ENCODE results near the gene PML. TPM values are rescaled to one million over a fixed set of nuclear protein-coding genes. Genes with fewer than 3 reads are reported as not detected.
A peak's percentile ranks its signal among the peaks of the same experiment; 100 is the strongest.
"Not testable (repeated sequence)": the region's sequence is repeated elsewhere in the genome, so short reads cannot be mapped to it uniquely, and the experiment has no call there.

PML gene
- total and polyA plus RNA-seq, 9 donors: 20.7 to 60.8 (median 49.4) TPM

DNA sequence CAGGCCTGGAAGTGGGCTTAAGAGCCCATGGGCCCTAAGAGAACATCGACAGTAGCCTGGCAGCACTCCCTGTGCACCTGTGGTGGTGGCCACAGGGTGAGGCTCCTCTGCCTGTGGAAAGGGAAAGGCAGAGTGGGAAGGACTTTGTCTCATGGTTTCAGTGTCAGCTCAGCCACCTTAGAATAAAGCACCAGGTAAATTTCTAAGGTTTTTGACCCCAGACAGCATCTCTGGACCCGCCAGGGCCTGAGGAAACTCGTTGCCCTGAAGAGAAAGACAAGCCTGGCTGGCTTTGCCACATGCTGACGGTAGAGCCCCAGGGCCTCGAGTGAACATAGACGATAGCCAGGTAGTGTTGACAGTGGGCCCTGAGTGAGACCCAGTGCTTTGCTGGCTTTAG lies 65.7 kb downstream of the PML start:
- no peak overlapping the region for H3K27ac ChIP-seq
- DNase-seq: no peak
- TF ChIP-seq EP300 (IDR thresholded peaks at IDR 0.05): no peak
- no peak for TF ChIP-seq POLR2A (IDR thresholded peaks at IDR 0.05)
- TF ChIP-seq, protein P1, sequence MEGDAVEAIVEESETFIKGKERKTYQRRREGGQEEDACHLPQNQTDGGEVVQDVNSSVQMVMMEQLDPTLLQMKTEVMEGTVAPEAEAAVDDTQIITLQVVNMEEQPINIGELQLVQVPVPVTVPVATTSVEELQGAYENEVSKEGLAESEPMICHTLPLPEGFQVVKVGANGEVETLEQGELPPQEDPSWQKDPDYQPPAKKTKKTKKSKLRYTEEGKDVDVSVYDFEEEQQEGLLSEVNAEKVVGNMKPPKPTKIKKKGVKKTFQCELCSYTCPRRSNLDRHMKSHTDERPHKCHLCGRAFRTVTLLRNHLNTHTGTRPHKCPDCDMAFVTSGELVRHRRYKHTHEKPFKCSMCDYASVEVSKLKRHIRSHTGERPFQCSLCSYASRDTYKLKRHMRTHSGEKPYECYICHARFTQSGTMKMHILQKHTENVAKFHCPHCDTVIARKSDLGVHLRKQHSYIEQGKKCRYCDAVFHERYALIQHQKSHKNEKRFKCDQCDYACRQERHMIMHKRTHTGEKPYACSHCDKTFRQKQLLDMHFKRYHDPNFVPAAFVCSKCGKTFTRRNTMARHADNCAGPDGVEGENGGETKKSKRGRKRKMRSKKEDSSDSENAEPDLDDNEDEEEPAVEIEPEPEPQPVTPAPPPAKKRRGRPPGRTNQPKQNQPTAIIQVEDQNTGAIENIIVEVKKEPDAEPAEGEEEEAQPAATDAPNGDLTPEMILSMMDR (IDR thresholded peaks at IDR 0.05): no peak
- intact Hi-C loops (cut with DNase I): no loop called here
- no peak overlapping the region for H3K4me3 ChIP-seq
- 77 to 85% (median 83%) methylated on average over 6 of the region's 6 CpGs for WGBS, 3 donors
- no peaks in the 10 kb centered on the region for H3K27me3 ChIP-seq
- H3K9me3 ChIP-seq: no peaks in the 10 kb centered on the region
- no peaks in the 10 kb centered on the region for H3K4me1 ChIP-seq (ENCODE audit: insufficient read depth)
- H3K36me3 ChIP-seq: no peaks in the 10 kb centered on the region

DNA sequence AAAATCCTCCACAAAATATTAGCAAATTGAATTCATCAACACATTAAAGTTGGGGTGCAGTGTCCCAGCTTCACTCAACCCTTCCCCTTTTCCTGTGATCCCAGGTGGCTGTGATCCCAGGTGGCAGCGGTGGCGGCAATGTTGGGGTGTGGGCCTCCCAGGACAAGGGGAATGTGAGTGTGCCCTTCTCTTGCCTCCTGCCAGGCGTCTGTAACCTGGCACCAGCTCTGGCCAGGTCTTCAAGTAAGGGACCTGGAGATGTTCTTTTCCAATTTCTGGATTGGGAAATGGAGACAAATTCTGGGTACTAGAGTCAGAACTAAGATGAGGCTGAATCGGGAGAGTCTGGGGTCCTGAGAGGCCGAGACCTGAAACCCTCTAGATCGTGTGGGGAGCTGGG lies 67.7 kb downstream of the PML start:
- H3K36me3 ChIP-seq: no peaks in the 10 kb centered on the region
- intact Hi-C loops (cut with DNase I): no loop called here
- H3K4me1 ChIP-seq (ENCODE audit: insufficient read depth): no peaks in the 10 kb centered on the region
- no peak for TF ChIP-seq EP300 (IDR thresholded peaks at IDR 0.05)
- TF ChIP-seq, protein P1 (IDR thresholded peaks at IDR 0.05): no peak
- no peak for TF ChIP-seq POLR2A (IDR thresholded peaks at IDR 0.05)
- 90 to 94% (median 93%) methylated on average over 6 of the region's 6 CpGs for WGBS, 3 donors
- H3K27ac ChIP-seq: no peak overlapping the region
- H3K4me3 ChIP-seq: no peak overlapping the region
- no peaks in the 10 kb centered on the region for H3K9me3 ChIP-seq
- H3K27me3 ChIP-seq: no peaks in the 10 kb centered on the region
- DNase-seq: peak in 1 of 5 donors; percentile 2

DNA sequence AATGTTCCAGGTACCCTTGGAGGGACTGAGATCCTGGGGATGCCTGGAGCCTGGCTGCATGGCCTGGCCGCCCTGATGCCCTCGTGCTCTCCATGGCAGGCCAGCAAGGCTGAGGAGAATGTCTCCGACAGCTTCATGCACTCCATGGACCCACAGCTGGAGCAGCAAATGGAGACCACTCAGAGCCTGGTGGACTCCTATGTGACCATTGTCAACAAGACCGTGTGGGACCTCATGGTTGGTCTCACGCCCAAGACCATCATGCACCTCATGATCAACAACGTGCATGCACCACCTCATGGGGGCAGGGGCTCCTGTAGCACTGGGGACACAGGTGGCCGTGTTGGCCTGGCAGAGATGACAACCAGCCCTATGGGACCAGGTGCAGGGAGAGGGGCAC lies 68.2 kb downstream of the PML start:
- TF ChIP-seq, protein P1 (IDR thresholded peaks at IDR 0.05): no peak
- TF ChIP-seq EP300 (IDR thresholded peaks at IDR 0.05) (no peak), POLR2A (IDR thresholded peaks at IDR 0.05) (no peak)
- intact Hi-C loops (cut with DNase I): no loop called here
- Histone ChIP-seq H3K4me3 (no peak overlapping the region), H3K27me3 (no peaks in the 10 kb centered on the region), H3K27ac (no peak overlapping the region), H3K36me3 (no peaks in the 10 kb centered on the region), H3K4me1 (ENCODE audit: insufficient read depth) (no peaks in the 10 kb centered on the region), H3K9me3 (no peaks in the 10 kb centered on the region)
- DNase-seq: peak in 1 of 5 donors; percentile 9
- 87 to 95% (median 91%) methylated on average over 6 to 7 of the region's 7 CpGs for WGBS, 3 donors

DNA sequence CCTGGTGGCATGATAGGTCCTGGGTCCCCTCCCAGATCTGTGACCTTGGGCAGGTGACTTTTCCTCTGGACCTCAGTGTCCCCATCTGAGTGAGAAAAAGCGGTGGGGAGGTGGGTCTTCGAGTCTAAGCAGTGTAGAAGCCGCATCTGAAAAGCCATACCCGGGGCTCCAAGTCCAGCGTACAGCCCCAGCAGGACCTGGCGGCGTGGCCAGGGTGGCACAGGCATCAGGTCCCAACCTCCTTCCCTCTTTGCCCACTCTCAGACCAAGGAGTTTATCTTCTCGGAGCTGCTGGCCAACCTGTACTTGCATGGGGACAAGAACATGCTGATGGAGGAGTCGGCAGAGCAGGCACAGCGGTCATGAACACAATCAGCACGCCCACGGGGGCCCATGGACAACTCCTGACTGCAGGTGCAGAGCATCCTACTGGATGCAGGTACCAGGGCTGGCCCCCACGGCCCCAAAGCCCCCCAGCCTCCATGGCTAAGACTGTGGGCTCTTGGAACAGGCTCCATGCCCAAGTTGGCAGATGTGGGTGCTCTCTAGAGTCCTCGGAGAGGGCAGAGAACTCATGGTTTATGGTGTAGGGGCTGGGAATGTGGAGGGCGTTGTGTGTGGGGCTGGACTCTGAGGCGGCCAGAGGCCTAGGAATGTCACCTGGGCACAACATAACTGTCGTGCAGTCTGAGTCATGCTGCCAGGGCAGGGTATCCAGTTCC lies 69.1 kb downstream of the PML start:
- H3K27ac ChIP-seq; H3K36me3 ChIP-seq; H3K4me1 ChIP-seq (ENCODE audit: insufficient read depth); H3K4me3 ChIP-seq; H3K9me3 ChIP-seq; intact Hi-C loops (cut with DNase I); H3K27me3 ChIP-seq: not testable (repeated sequence)
- 79 to 93% (median 86%) methylated on average over 9 to 15 of the region's 17 CpGs for WGBS, 3 donors
- peak in 1 of 5 donors; percentile 5 for DNase-seq

DNA sequence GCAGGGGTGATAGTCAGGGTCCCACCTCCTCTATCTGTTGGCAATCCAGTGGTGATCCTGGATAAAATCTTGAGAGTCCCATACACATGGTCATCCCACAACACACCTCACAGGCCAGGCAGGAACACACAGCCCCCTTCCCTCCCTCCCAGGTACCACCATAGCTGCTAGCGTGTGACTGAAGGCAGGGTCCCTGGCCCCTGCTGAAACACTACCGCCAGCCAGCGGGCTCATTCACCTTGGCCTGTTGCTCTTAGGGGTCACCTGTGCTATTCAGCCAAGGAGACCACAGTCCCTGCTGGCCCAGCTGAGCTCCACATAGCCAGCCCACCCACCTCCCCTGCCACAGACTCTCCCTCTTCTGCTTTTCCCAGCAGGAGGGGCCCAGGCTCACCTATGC lies 69.7 kb downstream of the PML start:
- 80 to 100% (median 91%) methylated on average over 3 of the region's 3 CpGs for WGBS, 3 donors
- H3K4me1 ChIP-seq (ENCODE audit: insufficient read depth); H3K27ac ChIP-seq; H3K4me3 ChIP-seq; intact Hi-C loops (cut with DNase I); H3K36me3 ChIP-seq; H3K9me3 ChIP-seq; H3K27me3 ChIP-seq: not testable (repeated sequence)
- peak in 1 of 5 donors; percentile 1 for DNase-seq

DNA sequence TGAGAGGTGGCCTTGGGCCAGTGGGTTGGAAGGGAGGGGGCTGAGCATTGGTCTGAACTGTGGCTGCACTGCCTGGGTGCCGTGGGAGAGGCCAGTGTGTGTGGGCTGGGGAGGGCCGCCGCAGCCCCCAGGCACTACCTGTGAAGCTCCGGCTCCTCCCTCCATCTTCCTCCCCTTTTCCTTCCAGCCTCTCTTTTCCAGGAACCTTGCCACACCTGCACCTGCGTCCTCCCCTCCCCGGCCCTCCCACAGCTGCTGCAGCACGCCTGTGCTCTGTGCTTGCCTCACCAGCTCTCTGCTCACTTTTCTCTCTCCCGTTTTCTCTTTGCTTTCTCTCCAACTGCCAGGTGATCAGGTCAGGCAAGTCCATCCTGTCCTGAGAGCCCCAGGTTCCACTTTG lies 70.3 kb downstream of the PML start:
- H3K9me3 ChIP-seq; H3K27ac ChIP-seq; intact Hi-C loops (cut with DNase I); H3K27me3 ChIP-seq; H3K36me3 ChIP-seq; H3K4me3 ChIP-seq; H3K4me1 ChIP-seq (ENCODE audit: insufficient read depth): not testable (repeated sequence)
- peak in 1 of 5 donors; percentile 16 for DNase-seq
- 42 to 78% (median 50%) methylated on average over 8 of the region's 8 CpGs for WGBS, 3 donors

Data from ovary (tissue), 9 donors.